Lung microvascular endothelial cell (primary cell): ENCODE data around the gene C1QTNF2. TPM values are rescaled to one million over a fixed set of nuclear protein-coding genes. Genes with fewer than 3 reads are reported as not detected.
A peak's percentile ranks its signal among the peaks of the same experiment; 100 is the strongest.

Experiments used
- DNase-seq, 2 donors: peaks; one replicate each; pipeline versions ENCODE4 v3.0.0 to v3.0.0-alpha.2; 2010; ENCODE audit warnings: low read depth in 2 of 2
- total RNA-seq: library from RNA; depleted of rRNA; stranded (reverse); fragments of >200 nt; gene quantifications from 2 replicates; pipeline ENCODE4 v1.2.1, GENCODE V29; 2014

The C1QTNF2 gene
- under 0.01 and 0.20 TPM in 2 replicates for total RNA-seq

DNA sequence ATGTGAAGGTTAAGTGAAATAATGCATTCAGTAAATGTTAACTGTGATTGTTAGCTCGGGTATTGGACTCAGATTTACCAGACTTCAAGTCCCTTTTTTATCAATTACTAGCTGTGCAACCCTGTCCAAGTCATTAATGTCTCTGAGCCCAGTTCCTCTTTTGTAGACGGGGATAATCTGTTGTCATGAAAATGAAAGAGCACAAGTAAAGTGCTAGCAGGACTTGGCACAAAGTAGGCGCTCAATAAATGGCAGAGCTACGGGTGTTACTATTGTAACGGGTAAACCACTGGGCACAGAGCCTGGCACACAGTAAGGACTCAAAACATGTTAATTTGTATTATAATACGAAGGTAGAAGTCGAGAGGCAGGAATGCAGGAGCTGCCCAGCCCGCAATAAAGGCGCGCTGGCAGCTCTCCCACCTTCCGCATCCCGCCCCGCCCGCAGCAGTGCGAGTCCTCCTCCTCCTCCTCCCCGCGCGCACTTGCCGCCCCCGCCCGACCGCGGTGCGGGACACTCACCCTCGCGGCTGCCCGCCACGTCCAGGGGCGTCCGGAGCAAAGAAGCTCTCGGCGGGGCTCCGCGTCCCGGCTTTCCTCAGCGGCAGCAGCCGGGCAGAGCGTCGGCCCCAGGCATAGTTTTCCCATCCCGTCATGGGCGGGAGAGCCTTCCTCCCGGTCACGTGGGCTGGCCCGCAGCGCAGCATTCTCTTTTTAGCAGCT is at the start of gene C1QTNF2:
Gene C1QTNF2, minus strand, starts transcription at position 637 of the 723 bp plus-strand sequence. CDS start 15,615 bp downstream, outside the sequence.
- peak; percentile 45 to 66 for DNase-seq

- DNase-seq: no peak
Measured at GRCh38 chr5:160420331-160420610, 49.8 kb upstream of the C1QTNF2 start.

- peak in 1 of 2 donors; percentile 47 for DNase-seq
Measured at GRCh38 chr5:160419458-160420330, 49.3 kb upstream of the C1QTNF2 start.

DNA sequence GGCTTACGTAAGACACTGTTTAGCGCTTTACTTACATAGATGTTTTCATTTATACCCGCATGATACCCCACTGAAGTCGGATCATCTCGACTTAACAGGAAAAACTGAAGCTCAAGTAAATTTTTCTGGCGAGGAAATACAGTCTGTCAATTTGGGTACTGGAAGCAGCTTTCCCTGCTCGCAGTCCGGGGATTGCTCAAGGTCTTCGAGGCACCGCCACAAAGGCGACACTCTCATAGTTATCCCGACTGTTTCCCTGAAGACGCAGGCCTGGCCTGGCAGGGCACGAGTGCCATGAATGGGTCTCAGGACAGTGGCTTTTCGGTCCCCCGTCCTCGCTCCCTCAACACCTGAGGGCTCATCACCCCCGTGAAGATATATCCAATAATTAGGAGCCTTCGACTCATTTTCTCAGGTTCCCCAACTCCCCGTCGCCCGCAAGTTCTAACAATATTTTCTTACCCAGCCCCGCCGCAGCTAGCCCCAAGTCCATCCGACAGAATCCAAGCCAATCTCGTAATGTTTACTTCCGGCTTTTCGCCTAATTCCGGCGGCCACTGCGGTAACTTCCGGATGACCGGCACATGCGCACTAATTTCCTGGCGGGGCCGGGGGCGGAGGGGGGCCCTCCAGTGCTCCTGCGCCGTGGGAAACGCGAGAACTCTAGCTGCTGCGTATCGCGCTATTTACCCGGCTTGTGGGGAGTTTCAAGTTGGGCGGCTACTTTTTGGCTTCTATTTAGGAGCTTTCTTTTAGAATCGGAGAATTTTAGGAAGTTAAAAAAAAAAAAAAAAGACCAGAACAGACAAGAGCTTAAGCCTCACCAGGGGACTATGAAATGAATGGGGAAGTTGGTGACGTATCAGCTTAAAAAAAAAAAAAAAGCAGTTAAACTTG is 48.4 kb upstream of the C1QTNF2 start, which contains the start of gene SLU7:
Gene SLU7, minus strand, starts transcription at position 521 of the 897 bp plus-strand sequence. CDS start 3,787 bp downstream, outside the sequence.
- peak; percentile 98 for DNase-seq

GRCh38 chr5:160399402-160400353 is 29.3 kb upstream of the C1QTNF2 start, which contains the start of gene FAM200C:
Gene FAM200C, minus strand, starts transcription at chr5:160400054. Its CDS starts 4,564 bp downstream, at chr5:160395490.
- peak; percentile 93 to 94 for DNase-seq

DNA sequence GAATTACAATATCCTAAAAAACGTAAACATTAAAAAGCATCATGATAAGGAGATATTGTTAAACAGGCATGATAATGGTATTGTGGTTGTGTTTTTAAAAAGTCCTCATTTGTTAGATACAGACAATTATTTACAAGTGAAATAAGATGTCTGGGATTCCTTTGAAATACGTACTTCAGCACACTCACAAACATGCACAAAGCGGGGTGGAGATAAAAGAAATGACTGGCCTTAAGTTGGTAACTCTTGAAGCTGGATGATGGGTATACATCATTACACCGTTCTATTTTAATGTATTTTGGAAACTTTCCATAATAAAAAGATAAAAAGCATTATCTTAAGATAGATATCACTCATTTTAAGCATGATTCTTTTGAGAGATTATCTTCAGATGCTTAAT is 28.4 kb upstream of the C1QTNF2 start:
- peak in 1 of 2 donors; percentile 23 for DNase-seq

GRCh38 chr5:160397492-160397891 is 27.1 kb upstream of the C1QTNF2 start:
- no peak for DNase-seq

DNA sequence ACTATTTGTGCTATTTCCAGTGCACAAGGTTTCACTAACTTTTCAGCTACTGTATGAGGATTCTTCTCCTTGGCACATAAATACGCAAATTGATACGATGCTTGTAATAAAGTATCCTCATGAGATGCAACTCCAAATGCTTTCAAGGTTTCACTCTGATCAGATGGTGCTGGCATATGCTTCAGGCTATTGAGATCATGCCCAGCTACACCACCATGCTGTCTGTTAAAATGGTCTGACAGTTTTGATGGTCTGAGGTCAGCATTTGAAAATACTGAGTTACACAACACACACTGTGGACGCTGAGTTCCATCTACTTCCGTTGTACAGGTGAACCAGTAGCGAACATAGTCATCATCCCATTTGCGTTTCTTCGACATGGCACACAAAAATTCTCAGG is 24.7 kb upstream of the C1QTNF2 start:
- no peak for DNase-seq

DNA sequence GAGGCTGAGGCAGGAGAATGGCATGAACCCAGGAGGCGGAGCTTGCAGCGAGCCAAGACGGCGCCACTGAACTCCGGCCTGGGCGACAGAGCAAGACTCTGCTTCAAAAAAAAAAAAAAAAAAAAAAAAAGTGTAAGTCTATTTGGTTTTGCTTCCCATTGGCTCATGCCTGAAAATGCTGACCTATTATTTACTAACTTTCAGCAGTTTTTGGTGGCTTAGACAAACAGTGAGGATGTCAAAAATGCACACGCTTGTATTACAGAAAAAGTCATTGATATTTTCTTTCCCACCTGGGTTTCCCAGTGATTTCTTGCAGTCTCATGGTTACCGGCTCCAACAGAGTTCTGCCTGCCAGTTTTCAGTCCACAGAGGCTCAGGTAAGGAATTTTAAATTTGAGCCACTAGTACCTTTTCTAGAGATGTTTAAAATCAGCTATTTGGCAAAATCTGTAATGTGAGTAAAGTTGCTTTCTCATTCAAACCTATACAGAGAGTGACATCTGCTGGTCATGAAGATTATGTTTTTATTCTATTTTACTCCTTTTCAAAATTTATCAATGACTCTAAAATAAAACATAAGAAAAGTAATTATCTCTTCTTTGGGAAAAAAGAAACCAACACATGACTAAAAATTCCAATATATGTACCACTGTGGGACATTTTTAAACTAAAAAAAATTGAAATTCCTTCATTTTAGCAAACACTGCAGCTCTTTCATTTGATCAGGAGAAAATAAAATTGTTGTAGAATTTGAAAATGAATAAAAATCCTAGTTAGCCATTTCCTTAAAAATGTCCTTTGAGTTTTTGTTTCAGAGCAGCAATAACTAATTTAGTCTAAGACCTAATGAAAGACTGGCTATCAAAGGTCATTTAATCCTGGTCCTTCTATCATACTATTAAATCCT is 20.6 kb upstream of the C1QTNF2 start:
- DNase-seq: peak; percentile 31 to 48

- DNase-seq: no peak
Measured at GRCh38 chr5:160387445-160387844, 17.0 kb upstream of the C1QTNF2 start.

DNA sequence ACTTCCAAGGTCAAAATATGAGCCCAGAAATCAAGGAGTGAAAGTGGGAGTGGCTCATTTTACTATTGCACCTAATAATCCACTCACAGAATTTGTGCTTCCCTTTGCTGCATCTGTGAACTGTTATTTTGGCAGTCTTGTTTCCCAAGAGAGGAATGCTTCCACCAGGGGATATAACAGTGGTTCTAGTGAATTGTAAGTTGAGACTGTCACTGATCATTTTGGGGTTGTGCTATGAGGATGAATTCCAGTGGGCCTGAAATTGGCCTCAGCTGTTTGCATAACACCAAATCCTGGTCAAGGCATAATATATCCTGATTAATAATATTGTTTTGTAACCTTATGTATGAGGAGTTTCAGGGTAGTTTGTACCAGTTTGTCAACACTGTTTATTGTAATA is 15.1 kb upstream of the C1QTNF2 start:
- no peak for DNase-seq

- no peak for DNase-seq
Measured at GRCh38 chr5:160384681-160385080, 14.3 kb upstream of the C1QTNF2 start.

DNA sequence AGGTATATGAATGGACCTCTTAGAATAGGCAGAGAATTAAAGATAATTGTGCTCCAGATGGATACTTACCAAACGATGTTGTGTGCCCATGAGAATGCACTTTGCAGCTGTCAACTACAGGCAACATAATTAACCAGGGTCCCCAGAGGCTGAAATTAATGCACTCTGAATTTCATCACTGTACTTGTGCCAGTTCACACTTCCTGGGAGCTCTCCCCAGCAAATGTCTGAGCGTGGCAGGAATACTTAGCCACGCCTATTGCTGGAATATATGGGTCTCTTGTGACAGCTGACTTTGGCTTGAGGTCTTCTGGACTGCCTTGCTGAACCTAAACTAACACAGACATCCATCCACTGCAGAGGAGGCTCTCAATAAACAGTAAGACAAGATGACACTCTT is 11.9 kb upstream of the C1QTNF2 start:
- no peak for DNase-seq

GRCh38 chr5:160380041-160380440 is 9.6 kb upstream of the C1QTNF2 start:
- no peak for DNase-seq

DNA sequence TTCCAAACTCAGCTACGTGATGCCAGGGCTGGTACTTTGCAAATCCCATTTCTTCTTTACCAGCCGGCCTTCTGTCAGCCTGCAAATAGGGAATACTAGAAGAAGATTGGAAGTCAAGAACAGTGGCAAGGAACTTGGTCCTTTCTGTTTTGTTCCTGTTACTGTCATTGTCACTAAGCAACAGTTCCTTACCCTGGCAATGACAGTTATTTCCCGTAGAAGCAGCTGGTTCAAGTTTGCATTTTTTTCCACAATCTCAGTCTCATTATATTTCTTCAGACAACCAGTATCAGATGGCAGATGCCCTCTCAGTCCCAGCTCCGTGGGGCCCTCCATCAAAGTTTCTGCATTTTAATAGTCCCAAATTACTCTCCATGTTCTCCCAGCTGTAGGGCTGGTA is 9.1 kb upstream of the C1QTNF2 start:
- DNase-seq: no peak

DNA sequence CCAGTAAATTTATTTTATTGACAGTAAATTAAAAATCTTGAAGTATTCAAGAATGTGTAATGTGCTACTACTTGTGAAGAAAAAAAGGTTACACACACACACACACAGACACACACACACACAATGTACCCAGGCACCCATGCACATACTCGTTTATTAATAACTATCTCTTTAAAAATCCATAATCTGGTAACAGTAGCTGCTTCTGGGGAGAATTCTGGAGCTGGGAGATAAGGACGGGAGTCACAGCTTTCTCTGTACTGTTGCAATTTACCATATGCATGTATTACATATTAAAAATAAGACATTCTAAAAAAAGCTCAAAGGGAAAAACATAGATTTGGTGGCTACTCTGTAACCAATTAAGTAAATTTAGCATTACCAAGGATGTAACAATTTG is 7.9 kb upstream of the C1QTNF2 start:
- no peak for DNase-seq

GRCh38 chr5:160377651-160378050 is 7.2 kb upstream of the C1QTNF2 start:
- DNase-seq: no peak

GRCh38 chr5:160376416-160376815 is 6.0 kb upstream of the C1QTNF2 start:
- no peak for DNase-seq

DNA sequence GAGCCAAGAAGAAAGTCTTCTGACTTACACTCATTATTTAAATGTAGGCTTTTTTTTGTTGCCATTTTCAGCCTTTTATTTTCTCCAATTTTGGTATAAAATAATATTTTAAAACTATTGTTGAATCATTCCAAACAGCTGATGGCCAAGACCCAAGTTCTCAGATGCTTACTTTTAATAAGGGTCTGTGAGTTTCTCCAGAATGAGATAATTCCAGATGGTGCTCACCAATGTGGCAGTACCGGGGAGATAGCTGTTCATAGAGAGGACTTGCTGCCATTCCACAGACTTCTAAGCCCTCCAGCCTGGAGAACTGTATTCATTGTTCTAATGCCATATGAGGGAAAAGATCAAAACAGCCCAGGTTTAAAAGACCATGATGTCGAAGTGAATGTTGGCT is 5.3 kb upstream of the C1QTNF2 start:
- DNase-seq: no peak
